ENCODE data around the gene MAML3. TPM values are rescaled to one million over a fixed set of nuclear protein-coding genes. Genes with fewer than 3 reads are reported as not detected.

Gene MAML3
- total RNA-seq, 1 donor from 2014 or later: 24.8 TPM

DNA sequence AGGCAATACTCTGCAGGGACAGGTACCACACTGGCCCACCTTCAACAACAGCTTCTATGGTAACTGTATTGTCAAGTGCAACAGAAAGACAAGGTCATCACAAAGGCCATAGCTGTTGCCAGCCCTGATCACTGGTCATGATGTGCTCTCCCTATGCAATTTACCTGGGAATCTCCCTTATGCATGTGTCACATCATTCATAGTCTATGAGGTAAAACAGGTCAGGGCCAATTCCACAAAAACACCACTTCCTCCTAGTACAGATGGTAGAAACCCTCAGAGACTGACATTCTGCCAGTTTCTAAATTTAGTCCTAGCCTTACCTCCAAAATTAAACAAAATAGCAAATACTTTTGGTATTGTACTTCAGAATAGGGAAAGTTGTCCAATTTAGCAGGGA lies 355.5 kb downstream of the MAML3 start:
- TF ChIP-seq CTCF (IDR thresholded peaks at IDR 0.05; ENCODE audit: unreplicated experiment): no peak
- H3K27ac Mint-ChIP-seq: no peak overlapping the region
- H3K4me3 Mint-ChIP-seq: no peak overlapping the region
- H3K9me3 Mint-ChIP-seq: no peaks in the 10 kb centered on the region
- H3K27me3 Mint-ChIP-seq (ENCODE audit: low read depth): no peaks in the 10 kb centered on the region
- H3K36me3 Mint-ChIP-seq: no peaks in the 10 kb centered on the region
- no peak for DNase-seq (ENCODE audit: low spot score in 2 of 2, unreplicated experiment in 2 of 2)
- peaks cover 83% of the 10 kb centered on the region for H3K4me1 Mint-ChIP-seq

GRCh38 chr4:139797287-139797686 lies 356.7 kb downstream of the MAML3 start:
- DNase-seq (ENCODE audit: low spot score in 2 of 2, unreplicated experiment in 2 of 2): no peak
- Mint-ChIP-seq H3K4me1 (peaks cover 84% of the 10 kb centered on the region), H3K36me3 (no peaks in the 10 kb centered on the region), H3K27ac (no peak overlapping the region), H3K4me3 (no peak overlapping the region), H3K9me3 (no peaks in the 10 kb centered on the region), H3K27me3 (ENCODE audit: low read depth) (no peaks in the 10 kb centered on the region)
- TF ChIP-seq CTCF (IDR thresholded peaks at IDR 0.05; ENCODE audit: unreplicated experiment): no peak

- Mint-ChIP-seq H3K4me1 (peaks cover 77% of the 10 kb centered on the region), H3K27me3 (ENCODE audit: low read depth) (no peaks in the 10 kb centered on the region), H3K9me3 (no peaks in the 10 kb centered on the region), H3K27ac (peak overlapping the region; percentile 41), H3K36me3 (no peaks in the 10 kb centered on the region), H3K4me3 (no peak overlapping the region)
- no peak for DNase-seq (ENCODE audit: low spot score in 2 of 2, unreplicated experiment in 2 of 2)
- TF ChIP-seq CTCF (IDR thresholded peaks at IDR 0.05; ENCODE audit: unreplicated experiment): no peak
Measured at GRCh38 chr4:139795527-139796314, 358.3 kb downstream of the MAML3 start.

- Mint-ChIP-seq H3K9me3 (peaks cover 4% of the 10 kb centered on the region), H3K4me3 (no peak overlapping the region), H3K4me1 (peaks cover 65% of the 10 kb centered on the region), H3K27me3 (ENCODE audit: low read depth) (no peaks in the 10 kb centered on the region), H3K27ac (peak overlapping the region; percentile 69), H3K36me3 (peaks cover 2% of the 10 kb centered on the region)
- TF ChIP-seq CTCF (IDR thresholded peaks at IDR 0.05; ENCODE audit: unreplicated experiment): no peak
- DNase-seq (ENCODE audit: low spot score in 2 of 2, unreplicated experiment in 2 of 2): no peak
Measured at GRCh38 chr4:139794158-139794954, 359.6 kb downstream of the MAML3 start.

GRCh38 chr4:139791681-139792080 lies 362.3 kb downstream of the MAML3 start:
- Mint-ChIP-seq H3K27ac (peak overlapping the region; percentile 71), H3K9me3 (peaks cover 4% of the 10 kb centered on the region), H3K36me3 (peaks cover 2% of the 10 kb centered on the region), H3K4me3 (no peak overlapping the region), H3K4me1 (peaks cover 53% of the 10 kb centered on the region), H3K27me3 (ENCODE audit: low read depth) (no peaks in the 10 kb centered on the region)
- DNase-seq (ENCODE audit: low spot score in 2 of 2, unreplicated experiment in 2 of 2): no peak
- TF ChIP-seq CTCF (IDR thresholded peaks at IDR 0.05; ENCODE audit: unreplicated experiment): no peak

Measured in mesothelial cell of epicardium (in vitro differentiated cells).